ENCODE measurements around the gene NELFB. TPM values are rescaled to one million over a fixed set of nuclear protein-coding genes. Genes with fewer than 3 reads are reported as not detected.
A peak's percentile ranks its signal among the peaks of the same experiment; 100 is the strongest.

NELFB gene
- total RNA-seq, 2 donors from 2014 or later = 73.3 to 86.6 TPM

- Mint-ChIP-seq H3K27ac (peak overlapping the region; percentile 83), H3K27me3 (ENCODE audit: insufficient read depth) (peaks cover 39% of the 10 kb centered on the region), H3K4me3 (peak overlapping the region; percentile 71), H3K9me3 (no peaks in the 10 kb centered on the region), H3K36me3 (ENCODE audit: low read depth) (no peaks in the 10 kb centered on the region), H3K4me1 (peaks cover 27% of the 10 kb centered on the region)
- Histone ChIP-seq H3K36me3 (ENCODE audit: control insufficient read depth, insufficient read depth, low read length) (no peaks in the 10 kb centered on the region), H3K4me3 (ENCODE audit: low read length) (peak overlapping the region; percentile 90), H3K27me3 (ENCODE audit: control insufficient read depth, insufficient read depth, low read length, poor library complexity, severe bottlenecking) (peaks cover 55% of the 10 kb centered on the region), H3K9ac (ENCODE audit: extremely low read depth, low read length, poor library complexity, severe bottlenecking) (peak overlapping the region; percentile 66), H3K27ac (ENCODE audit: low read depth, low read length) (peak overlapping the region; percentile 72), H3K9me3 (ENCODE audit: control insufficient read depth, low read length) (no peaks in the 10 kb centered on the region), H3K4me1 (ENCODE audit: control insufficient read depth, insufficient read depth, low read length) (peaks cover 3% of the 10 kb centered on the region)
- TF ChIP-seq, protein P1, sequence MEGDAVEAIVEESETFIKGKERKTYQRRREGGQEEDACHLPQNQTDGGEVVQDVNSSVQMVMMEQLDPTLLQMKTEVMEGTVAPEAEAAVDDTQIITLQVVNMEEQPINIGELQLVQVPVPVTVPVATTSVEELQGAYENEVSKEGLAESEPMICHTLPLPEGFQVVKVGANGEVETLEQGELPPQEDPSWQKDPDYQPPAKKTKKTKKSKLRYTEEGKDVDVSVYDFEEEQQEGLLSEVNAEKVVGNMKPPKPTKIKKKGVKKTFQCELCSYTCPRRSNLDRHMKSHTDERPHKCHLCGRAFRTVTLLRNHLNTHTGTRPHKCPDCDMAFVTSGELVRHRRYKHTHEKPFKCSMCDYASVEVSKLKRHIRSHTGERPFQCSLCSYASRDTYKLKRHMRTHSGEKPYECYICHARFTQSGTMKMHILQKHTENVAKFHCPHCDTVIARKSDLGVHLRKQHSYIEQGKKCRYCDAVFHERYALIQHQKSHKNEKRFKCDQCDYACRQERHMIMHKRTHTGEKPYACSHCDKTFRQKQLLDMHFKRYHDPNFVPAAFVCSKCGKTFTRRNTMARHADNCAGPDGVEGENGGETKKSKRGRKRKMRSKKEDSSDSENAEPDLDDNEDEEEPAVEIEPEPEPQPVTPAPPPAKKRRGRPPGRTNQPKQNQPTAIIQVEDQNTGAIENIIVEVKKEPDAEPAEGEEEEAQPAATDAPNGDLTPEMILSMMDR (conservative IDR thresholded peaks at IDR 0.05) = peak; percentile 59
- DNase-seq = peak; percentile 85
- WGBS, 2 experiments (ENCODE audit: insufficient coverage in 1 of 2, insufficient read length in 1 of 2) = 0 to 2% methylated on average over 32 to 115 of the region's 115 CpGs
Observed at GRCh38 chr9:137301081-137301947, 46.2 kb downstream of the NELFB start.

- Mint-ChIP-seq H3K27ac (peak within 1 kb of the TSS; percentile 83), H3K4me3 (peak within 1 kb of the TSS; percentile 71), H3K36me3 (ENCODE audit: low read depth) (no peaks in the 10 kb centered on the region), H3K4me1 (peaks cover 25% of the 10 kb centered on the region), H3K9me3 (no peaks in the 10 kb centered on the region), H3K27me3 (ENCODE audit: insufficient read depth) (peaks cover 31% of the 10 kb centered on the region)
- peak within 1 kb of the TSS; percentile 98 for H3K27ac ChIP-seq (ENCODE audit: low read depth, low read length)
- DNase-seq = peak; percentile 94
- H3K27me3 ChIP-seq (ENCODE audit: control insufficient read depth, insufficient read depth, low read length, poor library complexity, severe bottlenecking) = peaks cover 48% of the 10 kb centered on the region
- H3K9me3 ChIP-seq (ENCODE audit: control insufficient read depth, low read length) = no peaks in the 10 kb centered on the region
- TF ChIP-seq, protein P1 (conservative IDR thresholded peaks at IDR 0.05) = no peak
- H3K36me3 ChIP-seq (ENCODE audit: control insufficient read depth, insufficient read depth, low read length) = no peaks in the 10 kb centered on the region
- WGBS, 2 experiments (ENCODE audit: insufficient coverage in 1 of 2, insufficient read length in 1 of 2) = 0% methylated on average over 18 to 60 of the region's 60 CpGs
- peak within 1 kb of the TSS; percentile 90 for H3K4me3 ChIP-seq (ENCODE audit: low read length)
- H3K4me1 ChIP-seq (ENCODE audit: control insufficient read depth, insufficient read depth, low read length) = peaks cover 3% of the 10 kb centered on the region
- peak within 1 kb of the TSS; percentile 66 for H3K9ac ChIP-seq (ENCODE audit: extremely low read depth, low read length, poor library complexity, severe bottlenecking)
Observed at GRCh38 chr9:137302118-137302448, 47.0 kb downstream of the NELFB start, which contains the start of gene NRARP. NRARP (minus strand) TSS chr9:137302271; CDS start chr9:137301928, 343 bp downstream.

- Mint-ChIP-seq H3K4me1 (peaks cover 26% of the 10 kb centered on the region), H3K27ac (peak overlapping the region; percentile 64), H3K36me3 (ENCODE audit: low read depth) (no peaks in the 10 kb centered on the region), H3K9me3 (no peaks in the 10 kb centered on the region), H3K27me3 (ENCODE audit: insufficient read depth) (peaks cover 27% of the 10 kb centered on the region), H3K4me3 (peak overlapping the region; percentile 32)
- H3K36me3 ChIP-seq (ENCODE audit: control insufficient read depth, insufficient read depth, low read length) = no peaks in the 10 kb centered on the region
- H3K4me3 ChIP-seq (ENCODE audit: low read length) = peak overlapping the region; percentile 45
- peaks cover 42% of the 10 kb centered on the region for H3K27me3 ChIP-seq (ENCODE audit: control insufficient read depth, insufficient read depth, low read length, poor library complexity, severe bottlenecking)
- 10 to 12% methylated on average over 17 to 78 of the region's 78 CpGs for WGBS, 2 experiments (ENCODE audit: insufficient coverage in 1 of 2, insufficient read length in 1 of 2)
- peaks cover 3% of the 10 kb centered on the region for H3K4me1 ChIP-seq (ENCODE audit: control insufficient read depth, insufficient read depth, low read length)
- TF ChIP-seq, protein P1 (conservative IDR thresholded peaks at IDR 0.05) = peak; percentile 86
- H3K9ac ChIP-seq (ENCODE audit: extremely low read depth, low read length, poor library complexity, severe bottlenecking) = no peak overlapping the region
- no peaks in the 10 kb centered on the region for H3K9me3 ChIP-seq (ENCODE audit: control insufficient read depth, low read length)
- H3K27ac ChIP-seq (ENCODE audit: low read depth, low read length) = peak overlapping the region; percentile 98
- DNase-seq = peak; percentile 92
Observed at GRCh38 chr9:137302449-137303150, 47.5 kb downstream of the NELFB start.

All from endodermal cell (in vitro differentiated cells).